Endothelial cell (in vitro differentiated cells): ENCODE data around the gene KRT77. TPM values are rescaled to one million over a fixed set of nuclear protein-coding genes. Genes with fewer than 3 reads are reported as not detected.

Source experiments
- DNase-seq: peaks from one replicate; pipeline ENCODE4 v3.0.0; 2021; ENCODE audit warnings: low spot score
- H3K27ac Mint-ChIP-seq: one replicate; pipeline ENCODE4 v1.8.0; 2021; ENCODE audit warnings: mixed read lengths, inconsistent platforms; ENCODE audit not compliant: unreplicated experiment
- H3K27me3 Mint-ChIP-seq: one replicate; pipeline ENCODE4 v1.8.0; 2021; ENCODE audit warnings: mild to moderate bottlenecking, moderate library complexity, mixed read lengths, inconsistent platforms; ENCODE audit not compliant: unreplicated experiment
- H3K36me3 Mint-ChIP-seq: one replicate; pipeline ENCODE4 v1.8.0; 2021; ENCODE audit warnings: mild to moderate bottlenecking, low read depth, mixed read lengths, inconsistent platforms; ENCODE audit not compliant: unreplicated experiment
- H3K4me1 Mint-ChIP-seq: one replicate; pipeline ENCODE4 v1.8.0; 2021; ENCODE audit warnings: mild to moderate bottlenecking, mixed read lengths, inconsistent platforms; ENCODE audit not compliant: unreplicated experiment
- H3K4me3 Mint-ChIP-seq: one replicate; pipeline ENCODE4 v1.8.0; 2021; ENCODE audit warnings: mild to moderate bottlenecking, mixed read lengths, inconsistent platforms; ENCODE audit not compliant: unreplicated experiment
- H3K9me3 Mint-ChIP-seq: one replicate; pipeline ENCODE4 v1.8.0; 2021; ENCODE audit warnings: mixed read lengths, inconsistent platforms; ENCODE audit not compliant: unreplicated experiment
- total RNA-seq: library from RNA; stranded (reverse); fragmentation: NEBNext Ultra II Directional; extraction: Animal tissue kit (Norgen Biotek cat#: 25700); gene quantifications from one replicate; pipeline ENCODE4 v1.2.1, GENCODE V29; 2021; ENCODE audit not compliant: unreplicated experiment
- TF ChIP-seq, protein P1 (sequence below): fragments of 200-600 bp; sonication (generic); IDR thresholded peaks from one replicate; pipeline ENCODE4 v1.5.0; 2021; ENCODE audit warnings: antibody characterized with exemption; ENCODE audit not compliant: unreplicated experiment

The KRT77 gene
- total RNA-seq, 1 donor from 2014 or later: not detected

- H3K4me1 Mint-ChIP-seq: no peaks in the 10 kb centered on the region
- no peak for DNase-seq
- no peak overlapping the region for H3K27ac Mint-ChIP-seq
- peaks cover 7% of the 10 kb centered on the region for H3K27me3 Mint-ChIP-seq
- no peaks in the 10 kb centered on the region for H3K9me3 Mint-ChIP-seq
- H3K4me3 Mint-ChIP-seq: no peak overlapping the region
- no peaks in the 10 kb centered on the region for H3K36me3 Mint-ChIP-seq
- TF ChIP-seq, protein P1, sequence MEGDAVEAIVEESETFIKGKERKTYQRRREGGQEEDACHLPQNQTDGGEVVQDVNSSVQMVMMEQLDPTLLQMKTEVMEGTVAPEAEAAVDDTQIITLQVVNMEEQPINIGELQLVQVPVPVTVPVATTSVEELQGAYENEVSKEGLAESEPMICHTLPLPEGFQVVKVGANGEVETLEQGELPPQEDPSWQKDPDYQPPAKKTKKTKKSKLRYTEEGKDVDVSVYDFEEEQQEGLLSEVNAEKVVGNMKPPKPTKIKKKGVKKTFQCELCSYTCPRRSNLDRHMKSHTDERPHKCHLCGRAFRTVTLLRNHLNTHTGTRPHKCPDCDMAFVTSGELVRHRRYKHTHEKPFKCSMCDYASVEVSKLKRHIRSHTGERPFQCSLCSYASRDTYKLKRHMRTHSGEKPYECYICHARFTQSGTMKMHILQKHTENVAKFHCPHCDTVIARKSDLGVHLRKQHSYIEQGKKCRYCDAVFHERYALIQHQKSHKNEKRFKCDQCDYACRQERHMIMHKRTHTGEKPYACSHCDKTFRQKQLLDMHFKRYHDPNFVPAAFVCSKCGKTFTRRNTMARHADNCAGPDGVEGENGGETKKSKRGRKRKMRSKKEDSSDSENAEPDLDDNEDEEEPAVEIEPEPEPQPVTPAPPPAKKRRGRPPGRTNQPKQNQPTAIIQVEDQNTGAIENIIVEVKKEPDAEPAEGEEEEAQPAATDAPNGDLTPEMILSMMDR: no peak
Observed at GRCh38 chr12:52701281-52701680, 2.0 kb downstream of the KRT77 start.

- Mint-ChIP-seq H3K27ac (no peak overlapping the region), H3K4me3 (no peak overlapping the region), H3K27me3 (peaks cover 7% of the 10 kb centered on the region), H3K9me3 (no peaks in the 10 kb centered on the region), H3K4me1 (no peaks in the 10 kb centered on the region), H3K36me3 (no peaks in the 10 kb centered on the region)
- TF ChIP-seq, protein P1: no peak
- no peak for DNase-seq
Observed at GRCh38 chr12:52699960-52700359, 3.4 kb downstream of the KRT77 start.

GRCh38 chr12:52699373-52699772, 4.0 kb downstream of the KRT77 start:
- TF ChIP-seq, protein P1: no peak
- peaks cover 7% of the 10 kb centered on the region for H3K27me3 Mint-ChIP-seq
- H3K4me3 Mint-ChIP-seq: no peak overlapping the region
- no peaks in the 10 kb centered on the region for H3K36me3 Mint-ChIP-seq
- no peak for DNase-seq
- no peak overlapping the region for H3K27ac Mint-ChIP-seq
- no peaks in the 10 kb centered on the region for H3K9me3 Mint-ChIP-seq
- H3K4me1 Mint-ChIP-seq: no peaks in the 10 kb centered on the region

DNA sequence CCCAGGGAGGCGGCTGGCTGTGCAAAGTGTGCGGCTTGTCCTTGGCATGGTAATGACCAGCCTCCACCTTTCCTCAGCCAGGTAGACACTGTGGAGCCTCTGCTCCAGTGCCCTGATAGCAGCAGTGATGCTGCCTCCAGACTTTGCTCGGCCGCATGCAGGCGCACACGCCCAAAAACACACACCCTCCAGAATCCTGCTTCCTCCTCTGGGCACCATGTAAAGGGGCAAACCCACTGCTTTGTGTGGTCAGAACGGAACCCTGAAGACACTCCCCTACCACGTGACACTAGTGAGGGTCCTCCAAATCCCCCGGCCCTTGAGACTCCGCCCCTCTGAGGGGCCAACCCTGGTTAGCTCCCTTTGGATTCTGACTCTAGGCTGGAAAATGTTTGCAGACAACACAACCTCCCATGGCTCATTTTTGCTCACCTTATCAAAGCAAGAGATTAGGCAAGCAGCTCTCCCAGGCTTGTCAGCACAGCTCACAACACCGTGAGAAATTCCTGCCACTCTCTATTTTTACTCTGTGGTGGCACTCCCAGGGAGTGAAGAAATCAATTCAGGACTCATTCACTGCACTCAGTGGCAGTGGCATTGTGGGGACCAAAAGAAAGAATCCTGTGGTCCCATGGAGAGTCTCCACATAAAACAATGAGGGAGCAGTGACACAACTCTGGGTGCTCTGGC, 4.5 kb downstream of the KRT77 start:
- Mint-ChIP-seq H3K27ac (no peak overlapping the region), H3K27me3 (peaks cover 7% of the 10 kb centered on the region), H3K4me1 (no peaks in the 10 kb centered on the region), H3K9me3 (no peaks in the 10 kb centered on the region), H3K36me3 (no peaks in the 10 kb centered on the region), H3K4me3 (no peak overlapping the region)
- TF ChIP-seq, protein P1: no peak
- DNase-seq: no peak

GRCh38 chr12:52697058-52697582, 6.2 kb downstream of the KRT77 start:
- no peaks in the 10 kb centered on the region for H3K36me3 Mint-ChIP-seq

More at GRCh38 chr12:52697058-52697582, 6.2 kb downstream of the KRT77 start:
- Mint-ChIP-seq H3K4me1 (no peaks in the 10 kb centered on the region), H3K27me3 (peaks cover 9% of the 10 kb centered on the region), H3K27ac (no peak overlapping the region), H3K4me3 (no peak overlapping the region), H3K9me3 (no peaks in the 10 kb centered on the region)
- DNase-seq: no peak
- TF ChIP-seq, protein P1: no peak
